GM19035 (cell line): ENCODE data around the gene SEPTIN8.

ENCODE experiments used
- ATAC-seq: cut with Tn5 transposase; IDR thresholded peaks from one replicate; pipeline ENCODE4 v1.9.1; 2021; ENCODE audit not compliant: unreplicated experiment

SEPTIN8 gene

DNA sequence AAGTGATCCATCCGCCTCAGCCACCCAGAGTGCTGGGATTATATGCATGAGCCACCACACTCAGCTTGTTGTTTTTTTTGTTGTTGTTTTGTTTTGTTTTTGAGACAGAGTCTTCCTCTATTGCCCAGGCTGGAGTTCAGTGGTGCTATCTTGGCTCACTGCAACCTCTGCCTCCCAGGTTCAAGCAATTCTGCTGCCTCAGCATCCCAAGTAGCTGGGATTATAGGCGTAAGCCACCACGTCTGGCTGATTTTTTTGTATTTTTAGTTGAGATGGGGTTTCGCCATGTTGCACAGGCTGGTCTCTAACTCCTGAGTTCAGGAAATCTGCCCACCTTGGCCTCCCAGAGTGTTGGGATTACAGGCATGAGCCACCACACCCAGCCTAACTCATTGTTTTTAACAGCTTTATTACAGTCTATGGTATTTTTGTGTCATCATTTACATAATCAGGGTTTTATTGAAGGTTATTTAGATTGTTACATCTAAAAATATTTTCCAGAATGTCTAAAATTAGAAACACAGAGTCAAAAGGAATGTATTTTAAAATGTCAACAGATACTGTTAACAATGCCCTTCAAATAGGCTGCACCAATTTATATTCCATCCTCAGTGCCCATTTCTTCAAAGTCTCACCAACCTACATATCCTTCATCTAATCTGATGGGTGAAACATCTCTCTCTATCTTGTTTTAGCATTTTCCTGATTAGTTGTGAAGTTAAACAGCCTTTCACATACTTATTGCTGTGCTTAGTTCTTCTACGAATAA is 58.3 kb downstream of the SEPTIN8 start:
- ATAC-seq: no peak

DNA sequence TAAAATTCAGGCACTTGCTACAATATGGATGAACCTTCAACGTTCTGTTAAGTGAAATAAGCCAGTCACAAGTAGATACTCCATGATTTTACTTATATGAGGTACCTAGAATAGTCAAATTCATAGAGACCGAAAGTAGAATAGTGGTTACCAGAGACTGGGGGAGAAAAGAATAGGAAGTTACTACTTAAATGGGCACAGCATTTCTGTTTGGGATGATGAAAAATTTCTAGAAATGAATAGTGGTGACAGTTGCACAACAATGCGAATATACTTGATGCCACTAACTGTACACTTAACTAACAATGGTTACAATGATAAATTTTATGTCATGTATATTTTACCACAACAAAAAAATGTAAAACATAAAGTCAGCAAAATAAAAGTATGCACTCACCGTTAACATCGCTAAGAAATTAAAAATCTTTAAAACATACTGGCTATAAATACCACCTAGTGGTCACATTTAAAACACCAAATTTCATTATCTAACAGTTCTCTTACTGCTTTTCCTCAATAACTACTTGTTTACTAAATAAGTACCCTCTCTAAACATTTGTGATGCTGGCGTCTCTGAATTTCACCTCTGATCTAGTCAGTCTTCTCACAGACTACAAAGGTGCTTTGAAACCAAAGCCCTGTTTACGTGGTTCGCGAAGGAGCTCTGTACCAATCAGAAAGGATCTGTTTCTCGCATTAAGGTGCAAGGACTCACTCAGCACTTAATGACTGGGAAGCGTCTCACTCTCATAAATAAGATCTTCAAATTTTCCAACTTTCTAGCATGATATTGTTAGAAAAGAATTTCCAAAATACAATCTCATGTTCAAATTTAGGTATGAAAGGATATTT is 62.4 kb downstream of the SEPTIN8 start:
- no peak for ATAC-seq

GRCh38 chr5:132708645-132709044 is 68.4 kb downstream of the SEPTIN8 start:
- ATAC-seq: no peak

- no peak for ATAC-seq
Measured at GRCh38 chr5:132704875-132705274, 72.2 kb downstream of the SEPTIN8 start.
